Measurements from ENCODE around the gene SNRPB2.

SNRPB2 gene

GRCh38 chr20:16732506-16733152 lies 2.8 kb downstream of the SNRPB2 start:
- DNase-seq (ENCODE audit: low spot score): no peak

DNA sequence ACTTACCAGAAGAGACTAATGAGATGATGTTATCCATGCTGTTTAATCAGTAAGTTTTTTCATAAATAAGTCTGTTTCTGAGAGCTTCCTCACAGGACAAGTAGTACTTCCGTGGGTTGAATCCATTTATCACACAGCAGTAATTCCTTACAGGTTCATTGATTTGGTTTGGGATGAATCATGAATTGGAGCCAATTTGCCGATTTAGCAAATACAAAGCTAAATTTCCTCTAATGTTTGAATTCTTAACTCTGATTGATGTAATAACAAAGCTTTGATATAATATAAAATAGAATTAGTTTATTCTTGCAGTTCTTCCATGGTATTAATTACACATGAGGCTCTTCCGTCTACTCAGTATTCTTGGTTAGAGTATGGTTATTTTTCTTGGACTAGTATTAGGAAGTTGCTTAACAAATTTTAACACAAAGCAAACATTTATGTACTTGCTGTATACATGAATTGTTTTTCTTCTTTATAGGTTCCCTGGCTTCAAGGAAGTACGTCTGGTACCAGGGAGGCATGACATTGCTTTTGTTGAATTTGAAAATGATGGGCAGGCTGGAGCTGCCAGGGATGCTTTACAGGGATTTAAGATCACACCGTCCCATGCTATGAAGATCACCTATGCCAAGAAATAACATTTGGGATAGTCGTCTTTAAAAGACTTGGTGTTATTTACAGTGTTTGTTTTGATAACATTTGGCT lies 10.7 kb downstream of the SNRPB2 start:
- DNase-seq (ENCODE audit: low spot score): no peak

- DNase-seq (ENCODE audit: low spot score): peak; percentile 43
These were observed 14.5 kb downstream of the SNRPB2 start for GRCh38 chr20:16744178-16744807.

DNA sequence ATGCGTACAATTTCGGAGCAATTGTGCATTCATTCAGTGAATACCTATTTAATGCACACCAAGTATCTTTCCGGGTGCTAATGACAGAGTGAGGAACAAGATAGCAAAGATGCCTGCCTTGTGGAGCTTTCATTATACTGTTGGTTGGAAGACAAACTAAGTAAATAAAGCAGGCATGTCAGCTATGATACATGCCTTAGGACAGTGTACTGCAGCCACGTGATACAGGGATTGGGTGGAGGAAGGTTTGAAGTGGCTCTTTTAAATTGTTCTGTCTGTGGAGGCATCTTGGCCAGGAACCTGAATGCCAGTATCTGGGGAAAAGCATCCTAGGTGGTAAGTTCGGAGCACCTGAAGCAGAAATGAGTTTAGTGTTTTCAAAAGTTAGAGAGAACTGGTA lies 15.4 kb downstream of the SNRPB2 start:
- DNase-seq (ENCODE audit: low spot score): no peak

GRCh38 chr20:16747291-16747811 lies 17.5 kb downstream of the SNRPB2 start:
- no peak for DNase-seq (ENCODE audit: low spot score)

DNA sequence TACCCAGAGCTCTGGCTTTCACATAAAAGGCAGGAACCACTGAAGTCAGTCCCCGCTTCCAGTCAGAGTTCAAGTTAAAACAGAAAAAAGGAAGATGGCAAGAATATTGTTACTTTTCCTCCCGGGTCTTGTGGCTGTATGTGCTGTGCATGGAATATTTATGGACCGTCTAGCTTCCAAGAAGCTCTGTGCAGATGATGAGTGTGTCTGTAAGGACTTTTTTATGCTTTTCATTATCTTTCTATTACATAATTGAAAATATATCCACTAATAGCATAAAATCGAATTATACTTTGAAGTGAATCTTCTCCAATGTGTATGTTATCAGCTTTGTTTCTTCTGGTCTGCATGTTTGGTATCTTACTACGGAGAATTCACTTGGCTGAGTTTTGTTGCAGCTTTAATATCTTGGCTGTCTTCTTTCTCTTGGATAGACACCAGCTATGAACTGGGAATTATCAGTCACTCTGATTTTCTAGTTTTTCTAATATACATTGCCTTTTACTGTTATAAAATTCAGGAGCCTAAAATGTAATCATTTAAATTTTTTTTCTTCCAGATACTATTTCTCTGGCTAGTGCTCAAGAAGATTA lies 18.6 kb downstream of the SNRPB2 start, which contains the start of gene OTOR:
Gene OTOR, plus strand, starts transcription at position 51 of the 593 bp plus-strand sequence. Its CDS starts 44 bp downstream, at position 95.
- no peak for DNase-seq (ENCODE audit: low spot score)

DNA sequence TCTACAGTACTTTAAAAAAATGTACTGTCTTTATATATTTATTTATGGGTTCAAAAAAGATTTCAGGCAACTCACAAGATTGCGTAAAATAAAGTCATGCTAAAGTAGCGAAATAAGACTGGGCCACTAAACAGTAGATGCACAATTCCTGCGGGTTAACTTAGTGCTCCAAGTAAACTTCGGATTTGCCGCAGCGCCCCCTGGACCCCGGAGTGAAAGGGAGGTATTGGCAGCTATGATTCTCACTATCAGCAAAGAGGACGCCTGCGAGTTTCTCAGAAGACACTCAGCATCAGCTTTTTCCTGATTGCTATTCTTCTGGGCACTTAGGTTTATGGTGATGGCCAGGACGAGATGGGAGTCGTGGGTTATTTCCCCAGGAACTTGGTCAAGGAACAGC lies 19.7 kb downstream of the SNRPB2 start:
- no peak for DNase-seq (ENCODE audit: low spot score)

GRCh38 chr20:16752082-16752481 lies 22.3 kb downstream of the SNRPB2 start:
- DNase-seq (ENCODE audit: low spot score): no peak

DNA sequence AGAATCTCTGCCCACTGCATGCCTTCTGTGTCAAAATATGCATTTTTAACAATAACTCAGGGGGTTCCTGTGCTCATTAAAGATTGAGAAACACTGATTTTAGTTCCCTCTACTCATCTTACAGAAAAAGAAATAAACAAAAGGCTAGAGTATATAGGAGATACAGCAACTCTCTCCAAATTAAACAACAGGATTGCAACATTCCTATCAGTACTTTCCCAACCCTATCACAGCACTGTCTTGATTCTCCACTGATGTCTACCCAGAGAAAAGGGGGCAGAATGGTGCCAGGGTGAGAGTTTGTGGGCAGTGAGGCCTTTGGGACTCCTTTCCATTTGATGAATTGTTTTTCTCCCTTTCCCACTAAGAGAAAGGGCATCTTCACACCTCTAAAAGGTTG lies 23.1 kb downstream of the SNRPB2 start:
- no peak for DNase-seq (ENCODE audit: low spot score)

DNA sequence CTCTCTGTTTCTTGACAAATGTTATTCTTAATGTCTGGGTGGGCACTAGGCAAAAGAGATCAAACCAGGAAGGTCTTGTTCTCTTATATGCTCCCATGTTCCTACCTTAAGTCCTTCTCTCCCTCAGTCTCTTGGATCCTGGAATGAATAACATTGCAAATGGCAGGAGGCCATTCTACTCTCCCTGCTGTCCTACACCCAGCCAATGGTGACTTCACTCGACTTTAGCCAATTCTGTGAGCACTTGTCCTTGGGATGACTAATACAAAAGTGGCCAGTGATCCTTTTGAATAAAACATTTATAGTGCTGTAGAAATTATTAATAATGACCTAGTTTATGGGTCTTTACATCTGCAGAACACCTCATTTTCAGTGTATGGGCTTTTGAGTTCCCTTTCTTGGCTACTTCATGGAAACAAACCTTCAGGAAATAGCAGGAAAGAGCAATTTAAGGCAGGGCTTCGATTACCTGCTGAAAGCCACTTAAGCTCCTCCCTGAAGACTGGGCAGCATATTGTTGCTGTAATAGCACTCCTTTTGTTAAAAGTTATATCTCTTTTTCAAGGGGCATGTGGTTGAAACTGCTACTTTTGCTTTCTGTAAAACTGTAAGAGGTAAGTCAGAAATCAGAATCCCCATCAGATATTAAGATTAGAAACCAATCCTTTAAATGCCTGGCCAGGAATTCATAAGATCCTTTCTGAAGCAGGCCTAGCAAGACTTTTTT lies 28.8 kb downstream of the SNRPB2 start:
- no peak for DNase-seq (ENCODE audit: low spot score)

- peak; percentile 25 for DNase-seq (ENCODE audit: low spot score)
These were observed 29.3 kb downstream of the SNRPB2 start for GRCh38 chr20:16759181-16759563.

GRCh38 chr20:16760431-16761304 lies 30.8 kb downstream of the SNRPB2 start:
- DNase-seq (ENCODE audit: low spot score): no peak

DNA sequence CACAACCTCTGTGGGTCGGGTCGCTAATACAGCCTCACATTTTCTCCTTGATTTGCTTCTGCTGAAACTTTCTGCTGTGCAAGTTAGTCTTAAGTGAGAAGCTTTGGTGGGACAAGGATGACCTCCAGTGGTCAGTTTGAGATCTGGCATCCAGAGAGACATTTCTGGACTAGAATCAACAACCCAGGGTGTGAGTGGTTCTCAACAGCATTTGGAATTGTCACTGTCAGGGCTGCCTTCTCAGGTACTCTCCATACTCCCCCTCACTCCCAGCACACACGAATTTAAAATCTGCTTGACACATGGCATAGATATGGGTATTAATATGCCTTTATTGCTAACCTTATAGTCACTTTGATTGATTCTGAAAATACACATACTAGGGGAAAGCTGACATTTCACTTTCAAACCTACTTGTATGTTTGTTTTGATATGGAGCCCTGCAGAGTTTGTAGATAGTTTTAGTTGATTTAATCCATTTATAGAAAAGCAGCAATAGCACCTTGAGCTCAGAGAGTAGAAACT lies 31.5 kb downstream of the SNRPB2 start:
- peak; percentile 89 for DNase-seq (ENCODE audit: low spot score)

GRCh38 chr20:16764560-16764959 lies 34.7 kb downstream of the SNRPB2 start:
- DNase-seq (ENCODE audit: low spot score): no peak

GRCh38 chr20:16771213-16771612 lies 41.4 kb downstream of the SNRPB2 start:
- no peak for DNase-seq (ENCODE audit: low spot score)

DNA sequence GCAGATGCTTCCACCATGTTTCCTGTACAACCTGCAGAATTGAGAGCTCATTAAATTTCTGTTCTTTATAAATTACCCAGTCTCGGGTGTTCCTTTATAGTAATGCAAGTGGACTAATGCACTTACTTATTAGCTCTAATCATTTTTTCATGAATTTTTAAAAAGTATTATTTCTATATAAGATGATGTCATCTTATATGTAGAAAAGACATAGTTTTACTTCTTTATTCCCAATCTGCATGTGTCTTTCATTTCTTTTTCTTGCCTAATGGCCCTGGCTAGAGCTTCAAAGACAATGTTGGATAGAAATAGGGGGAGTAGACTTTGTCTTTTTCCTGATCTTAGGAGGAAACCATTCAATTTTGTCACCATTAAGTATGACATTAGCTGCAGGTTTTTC lies 46.1 kb downstream of the SNRPB2 start:
- DNase-seq (ENCODE audit: low spot score): no peak

DNA sequence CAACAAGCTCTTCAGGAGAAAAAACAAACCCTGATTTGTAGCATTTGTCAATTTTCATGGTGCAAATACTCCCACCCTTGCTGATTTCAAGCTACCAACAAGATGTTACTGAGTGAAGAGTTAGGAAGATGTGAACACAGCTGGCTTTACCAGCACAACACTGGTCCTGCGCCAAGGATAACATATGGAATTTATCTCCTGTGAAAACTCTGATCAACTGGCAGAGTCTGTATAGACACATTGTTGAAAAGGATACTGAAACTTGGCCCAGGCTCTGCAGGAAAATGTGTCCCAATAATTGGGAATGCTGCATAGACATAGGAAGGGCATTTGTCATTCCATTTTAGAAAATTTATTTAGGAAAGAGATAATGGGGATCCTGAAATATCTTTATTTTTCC lies 47.3 kb downstream of the SNRPB2 start:
- no peak for DNase-seq (ENCODE audit: low spot score)

DNA sequence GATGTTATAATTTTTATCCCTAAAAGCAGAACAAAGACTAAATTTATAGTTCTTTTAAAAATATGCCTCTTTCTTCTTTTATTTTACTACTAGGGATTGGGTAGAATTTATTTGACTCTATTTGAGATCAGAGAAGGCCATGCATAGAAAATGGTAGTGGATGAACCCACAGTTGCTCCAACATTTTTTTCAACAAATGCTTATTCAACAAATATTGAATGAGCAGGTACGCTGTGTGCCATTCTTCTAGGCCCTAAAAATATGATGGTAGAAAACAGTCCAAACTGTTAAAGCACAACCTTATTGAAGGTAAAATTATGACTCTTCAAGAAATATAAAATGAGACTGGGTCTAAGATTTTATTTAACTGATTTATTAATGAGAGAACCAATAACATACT lies 48.3 kb downstream of the SNRPB2 start:
- DNase-seq (ENCODE audit: low spot score): no peak

GRCh38 chr20:16781496-16781895 lies 51.7 kb downstream of the SNRPB2 start:
- DNase-seq (ENCODE audit: low spot score): no peak

DNA sequence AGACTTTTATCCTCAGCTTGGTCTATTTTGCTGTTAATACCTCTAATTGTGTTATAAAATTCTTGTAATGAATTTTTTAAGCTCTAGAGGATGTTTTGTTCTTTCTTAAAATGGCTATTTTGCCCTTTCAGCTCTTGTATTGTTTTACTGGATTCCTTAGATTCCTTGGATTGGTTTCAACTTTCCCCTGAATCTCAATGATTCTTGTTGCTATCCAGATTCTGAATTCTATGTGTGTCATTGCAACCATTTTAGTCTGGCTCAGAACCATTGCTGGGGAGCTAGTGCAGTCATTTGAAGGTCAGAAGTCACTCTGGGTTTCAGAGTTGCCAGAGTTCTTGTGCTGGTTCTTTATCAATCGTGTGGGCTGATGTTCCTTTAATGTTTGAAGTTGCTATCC lies 55.4 kb downstream of the SNRPB2 start:
- no peak for DNase-seq (ENCODE audit: low spot score)
